GM18502 (cell line): ENCODE data around the gene NFKBIB.
"Not testable (repeated sequence)": the region's sequence is repeated elsewhere in the genome, so short reads cannot be mapped to it uniquely, and the experiment has no call there.

Experiments
- ATAC-seq: cut with Tn5 transposase; IDR thresholded peaks from one replicate; pipeline ENCODE4 v1.9.1; 2021; ENCODE audit warnings: mild to moderate bottlenecking; ENCODE audit not compliant: unreplicated experiment, poor library complexity

NFKBIB gene

DNA sequence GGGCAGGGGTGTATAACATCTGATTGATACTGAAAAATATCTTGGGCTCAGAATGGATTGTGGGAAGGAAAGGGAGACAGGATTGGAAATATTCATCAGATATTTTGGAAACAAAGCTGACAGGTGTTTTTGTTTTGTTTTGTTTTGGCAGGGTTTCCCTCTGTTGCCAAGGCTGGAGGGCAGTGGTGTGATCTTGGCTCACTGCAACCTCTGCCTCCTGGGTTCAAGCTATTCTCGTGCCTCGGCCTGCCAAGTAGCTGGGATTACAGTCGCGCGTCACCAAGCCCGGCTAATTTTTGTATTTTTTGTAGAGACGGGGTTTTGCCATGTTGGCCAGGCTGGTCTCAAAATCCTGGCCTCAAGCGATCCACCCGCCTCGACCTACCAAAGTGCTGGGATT, 26.4 kb upstream of the NFKBIB start:
- not testable (repeated sequence) for ATAC-seq

DNA sequence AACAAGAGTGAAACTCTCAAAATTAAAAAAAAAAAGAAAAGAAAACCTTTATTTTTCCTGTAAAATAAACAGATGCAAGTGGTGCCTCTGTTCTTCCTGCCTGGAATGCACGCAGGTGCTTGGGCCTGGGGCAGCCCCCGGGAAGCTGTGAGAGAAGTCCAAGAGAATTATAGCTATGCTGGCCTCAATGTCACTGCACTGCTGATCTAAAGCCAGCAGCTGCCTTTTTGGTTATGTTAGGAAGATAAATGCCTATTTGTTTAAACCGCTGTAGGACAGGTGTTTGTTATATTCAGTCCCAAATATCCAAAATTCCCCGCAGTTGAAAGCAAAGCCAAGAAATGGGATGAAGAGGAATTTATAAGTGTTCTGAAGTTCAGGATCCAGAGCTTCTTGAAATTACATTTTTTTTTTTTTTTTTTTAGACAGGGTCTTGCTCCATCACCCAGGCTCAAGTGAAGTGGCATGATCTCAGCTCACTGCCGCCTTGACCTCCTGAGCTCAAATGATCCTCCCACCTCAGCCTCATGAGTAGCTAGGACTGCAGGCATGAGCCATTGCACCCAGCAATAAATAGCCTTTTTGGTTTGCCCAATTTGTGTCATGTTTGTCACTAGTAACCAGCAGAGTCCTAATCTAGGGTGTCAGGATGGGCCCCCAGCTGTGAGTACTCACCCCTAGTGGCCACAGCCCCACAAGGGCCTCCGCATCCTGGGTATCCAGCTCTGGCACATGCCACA, 23.9 kb upstream of the NFKBIB start:
- ATAC-seq, result no peak

- no peak for ATAC-seq
Measured at GRCh38 chr19:38877781-38878574, 21.8 kb upstream of the NFKBIB start, which contains the start of gene RINL. Gene RINL (minus strand): TSS chr19:38878275. CDS start chr19:38876742, 1,533 bp downstream.

- ATAC-seq, result no peak
Measured at GRCh38 chr19:38878575-38879399, 21.0 kb upstream of the NFKBIB start.

GRCh38 chr19:38879400-38879751, 20.4 kb upstream of the NFKBIB start:
- ATAC-seq, result no peak

DNA sequence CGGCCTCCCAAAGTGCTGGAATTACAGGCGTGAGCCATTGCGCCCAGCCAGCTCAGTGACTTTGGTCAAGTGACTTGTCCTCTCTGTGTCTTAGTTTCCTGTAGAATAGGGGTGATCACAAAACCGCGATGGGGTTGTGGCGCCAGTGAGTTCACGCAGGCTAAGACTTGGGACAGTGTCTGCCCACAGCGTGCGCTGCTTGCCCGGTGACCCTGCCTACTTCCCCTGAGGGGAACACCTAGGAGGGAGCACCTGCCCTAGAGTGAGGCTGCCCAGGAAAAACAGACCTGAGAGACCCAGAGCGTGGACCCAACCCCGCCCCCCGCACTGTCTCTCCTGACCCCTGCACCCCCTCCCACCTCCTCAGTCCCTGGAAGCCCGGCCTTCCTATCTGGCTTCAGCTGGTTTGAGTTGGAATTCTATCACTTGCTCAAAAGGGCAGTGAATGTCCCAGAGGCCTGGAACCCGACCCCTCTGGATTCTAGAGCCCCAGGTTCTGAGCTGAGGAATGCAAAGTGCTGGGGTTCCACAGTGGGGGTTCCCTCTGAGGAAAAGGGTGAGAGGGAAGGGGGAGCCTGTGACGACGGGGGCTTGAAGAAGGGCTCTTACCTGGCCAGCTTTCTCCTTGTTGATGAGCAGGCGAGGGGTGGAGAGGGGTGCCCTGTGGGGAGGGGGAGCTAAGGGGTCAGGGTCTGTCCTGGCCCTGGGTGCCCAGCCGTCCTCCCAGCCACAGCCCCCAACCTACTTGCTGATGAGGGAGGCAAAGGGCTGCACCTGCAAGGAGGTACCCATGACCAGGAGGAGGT, 19.5 kb upstream of the NFKBIB start:
- ATAC-seq, result no peak

DNA sequence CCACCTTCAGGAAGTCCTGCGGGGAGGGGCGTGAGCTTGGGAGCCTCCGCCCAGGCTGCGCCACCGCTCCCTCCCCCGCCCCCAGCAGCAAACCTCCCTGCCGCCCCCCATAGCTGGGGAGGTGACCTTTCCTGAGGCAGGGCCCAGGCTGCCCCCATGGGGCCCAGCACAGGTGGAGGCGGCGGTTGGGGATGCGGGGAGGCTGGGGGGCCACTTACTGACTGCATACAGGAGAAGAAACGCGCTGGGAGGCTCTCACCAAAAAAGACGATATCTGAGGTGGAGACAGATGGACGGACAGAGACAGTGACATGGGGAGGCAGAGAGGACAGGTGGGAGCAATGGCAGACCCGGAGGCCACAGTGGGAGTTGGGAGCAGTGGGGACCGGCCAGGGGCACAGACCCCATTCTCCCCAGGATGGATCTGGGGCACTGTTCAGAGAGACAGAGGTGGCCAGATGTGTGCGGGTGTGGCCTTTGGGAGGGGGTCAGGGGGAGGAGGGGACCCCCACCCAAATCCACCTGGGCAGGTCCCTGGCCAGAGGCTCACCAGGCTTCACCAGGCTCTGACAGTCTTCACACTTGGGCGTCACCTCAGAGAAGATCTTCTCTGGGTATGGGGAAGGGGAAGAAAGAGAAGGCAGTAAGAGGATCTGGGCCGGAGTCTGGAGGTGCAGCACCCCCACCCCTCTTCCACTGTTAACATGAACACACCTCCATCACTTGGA, 18.7 kb upstream of the NFKBIB start:
- ATAC-seq, result no peak

DNA sequence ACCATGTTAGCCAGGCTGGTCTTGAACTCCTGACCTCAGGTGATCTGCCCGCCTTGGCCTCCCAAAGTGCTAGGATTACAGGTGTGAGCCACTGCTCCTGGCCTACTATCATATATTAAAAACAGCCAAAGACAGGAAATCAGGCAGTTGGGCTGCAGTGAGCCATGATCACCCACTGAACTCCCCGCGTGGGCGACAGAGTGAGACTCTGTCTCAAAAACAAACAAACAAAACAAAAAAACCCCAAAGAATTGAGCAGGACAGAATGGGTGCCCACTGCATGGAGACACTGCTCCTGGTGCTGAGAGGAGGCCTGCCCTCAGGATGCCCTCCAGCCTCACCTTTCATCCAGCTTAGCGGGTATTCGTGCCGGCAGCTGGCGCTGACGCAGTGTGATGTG, 16.5 kb upstream of the NFKBIB start:
- no peak for ATAC-seq

- ATAC-seq, result not testable (repeated sequence)
Measured at GRCh38 chr19:38884691-38885090, 15.1 kb upstream of the NFKBIB start.

DNA sequence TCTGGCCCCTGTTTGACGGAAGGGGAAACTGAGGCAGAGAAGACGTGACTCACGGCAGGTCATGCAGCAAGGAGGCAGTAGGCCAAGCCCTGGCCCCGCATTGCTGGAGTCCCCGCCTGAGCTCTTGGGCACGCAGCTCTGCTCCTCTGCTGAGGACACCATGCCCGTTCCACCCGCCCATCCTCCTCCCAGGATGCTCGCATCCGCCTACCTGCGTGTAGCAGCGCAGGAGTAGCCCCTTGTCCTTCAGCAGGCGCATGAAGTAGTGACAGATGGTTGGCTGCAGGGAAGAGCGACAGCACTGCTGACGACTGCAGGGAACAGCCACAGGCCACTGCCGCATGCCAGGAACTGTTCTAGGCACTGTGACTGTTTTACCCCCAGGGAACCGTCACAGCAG, 10.9 kb upstream of the NFKBIB start:
- no peak for ATAC-seq

DNA sequence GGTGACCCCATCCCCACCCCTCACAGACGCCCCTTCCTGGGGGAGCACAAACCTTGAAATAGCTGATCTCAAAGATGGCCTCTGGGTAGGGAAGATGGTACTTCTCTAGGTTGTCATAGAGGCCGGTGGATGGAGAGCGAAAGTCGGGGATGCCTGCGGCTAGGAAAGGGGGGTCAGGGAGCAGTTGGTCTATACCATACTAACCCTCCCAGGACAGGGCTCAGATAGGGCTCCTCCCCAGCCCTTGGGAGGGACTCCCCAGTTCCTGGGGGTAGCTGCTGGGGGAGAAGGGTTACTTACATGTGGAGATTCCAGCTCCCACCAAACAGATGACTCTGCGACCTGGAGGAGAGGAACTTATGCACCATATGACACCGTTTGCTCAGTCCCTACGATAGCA, 10.0 kb upstream of the NFKBIB start:
- ATAC-seq, result no peak

- ATAC-seq, result no peak
Measured at GRCh38 chr19:38890686-38891085, 9.1 kb upstream of the NFKBIB start.

DNA sequence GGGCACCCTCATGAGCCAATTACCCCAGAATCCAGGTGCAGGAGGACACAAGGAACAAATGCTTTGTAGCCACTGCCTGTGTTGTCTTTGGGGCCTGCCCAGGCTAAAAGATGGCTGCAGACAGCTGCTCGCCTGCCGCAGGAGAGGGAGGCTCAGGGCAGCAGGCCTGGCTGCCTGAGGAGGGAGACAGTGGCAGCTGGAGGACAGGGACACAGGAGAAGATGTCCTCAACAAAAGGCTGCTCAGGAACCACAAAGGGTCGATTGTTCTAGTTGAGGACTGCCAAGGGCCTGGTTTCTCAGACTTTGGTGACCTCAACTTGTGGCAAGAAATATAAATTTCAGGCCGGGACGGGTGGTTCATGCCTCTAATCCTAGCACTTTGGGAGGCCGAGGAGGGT, 8.0 kb upstream of the NFKBIB start:
- no peak for ATAC-seq

DNA sequence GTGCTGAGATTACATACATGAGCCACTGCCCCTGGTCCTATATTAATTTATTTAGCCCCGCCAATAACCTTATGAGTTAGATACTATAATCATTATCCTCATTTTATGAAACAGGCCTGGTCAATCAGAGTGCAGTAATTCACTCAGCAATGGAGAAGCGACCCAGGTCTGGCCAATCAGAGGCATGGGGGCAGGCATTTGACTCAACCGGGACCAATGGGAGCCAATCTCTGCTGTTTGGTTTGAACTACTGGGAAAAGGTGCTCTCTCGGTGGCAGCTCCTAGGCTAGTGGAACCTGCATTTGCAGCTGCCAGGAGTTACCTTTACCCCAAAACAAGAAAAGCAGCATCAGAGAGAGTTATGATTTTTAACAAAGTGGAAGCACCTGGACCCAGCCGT, 6.9 kb upstream of the NFKBIB start:
- ATAC-seq, result no peak

DNA sequence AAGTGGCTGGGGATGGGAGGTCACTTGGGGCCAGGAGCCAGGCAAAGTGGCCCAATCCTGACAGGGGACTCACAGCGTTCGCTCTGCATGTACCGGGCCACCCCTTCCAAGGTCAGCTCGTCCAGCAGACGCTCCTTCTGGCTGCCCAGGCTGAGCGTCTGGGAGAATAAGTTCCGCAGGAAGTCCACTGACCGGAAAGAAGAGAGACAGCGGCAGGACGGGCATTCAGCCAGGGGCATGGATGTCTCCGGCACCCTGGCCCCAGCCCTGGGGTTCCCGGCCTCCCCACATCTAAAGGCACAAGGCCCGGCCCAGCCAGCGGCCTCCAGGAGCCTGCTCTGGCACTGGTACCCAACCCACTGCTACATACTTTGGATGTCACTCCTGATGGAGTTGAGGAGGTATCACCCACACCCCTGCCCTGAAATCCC, 6.4 kb upstream of the NFKBIB start:
- ATAC-seq, result no peak

DNA sequence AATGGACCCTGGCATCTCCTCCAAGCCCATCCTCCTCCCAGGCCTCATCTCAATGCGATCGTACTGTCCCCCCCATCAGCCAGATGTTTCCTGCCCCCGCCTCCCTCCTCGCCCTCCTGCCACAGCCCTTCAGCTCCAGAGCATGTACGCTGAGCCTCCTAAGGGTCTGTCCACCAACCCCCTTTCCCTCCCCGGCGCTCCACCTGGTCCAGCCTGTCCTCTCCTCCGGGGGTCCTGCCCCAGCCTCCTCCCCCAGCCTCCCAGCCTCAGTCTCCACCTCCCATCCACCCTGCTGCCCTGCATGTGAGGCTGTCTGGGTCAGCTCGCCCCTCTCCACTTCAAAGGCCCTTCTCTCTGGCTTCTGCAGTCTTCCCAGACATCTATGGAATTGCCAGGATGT, 4.8 kb upstream of the NFKBIB start:
- no peak for ATAC-seq

DNA sequence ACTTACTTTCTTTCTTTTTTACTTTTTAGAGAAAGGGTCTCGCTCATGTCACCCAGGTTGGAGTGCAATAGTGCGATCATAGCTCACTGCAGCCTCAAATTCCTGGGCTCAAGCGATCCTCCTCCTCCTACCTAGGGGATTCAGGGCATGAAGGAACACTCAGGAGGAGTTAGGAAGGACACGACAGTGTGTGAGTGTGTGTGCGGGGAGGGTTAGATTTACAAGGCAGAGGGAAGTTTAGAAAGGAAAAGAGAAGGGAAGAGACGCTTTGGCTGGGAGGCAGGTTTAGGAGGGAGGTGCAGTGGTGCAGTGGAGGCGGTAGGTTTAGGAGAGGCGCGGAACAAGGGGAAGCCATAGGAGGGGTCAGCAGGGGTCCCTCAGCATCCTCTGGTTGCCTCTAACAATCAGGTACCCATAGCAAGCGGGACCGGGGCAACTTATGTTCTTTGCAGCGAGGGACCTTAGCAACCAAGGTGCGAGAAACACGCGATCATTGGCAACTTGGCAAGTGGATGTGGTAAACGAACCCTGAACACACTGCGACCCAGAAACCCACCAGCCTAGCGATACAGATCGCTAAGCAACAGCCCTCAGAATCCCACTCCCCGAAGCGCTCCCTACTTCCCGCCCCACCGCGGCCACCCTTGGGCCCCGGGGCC, 852 bp upstream of the NFKBIB start:
- no peak for ATAC-seq

GRCh38 chr19:38900202-38900629, 447 bp downstream of the NFKBIB start:
- ATAC-seq, result no peak

GRCh38 chr19:38900743-38901190, 998 bp downstream of the NFKBIB start:
- ATAC-seq, result no peak
